IMR-90 (cell line): ENCODE measurements around the gene COL3A1. TPM values are rescaled to one million over a fixed set of nuclear protein-coding genes. Genes with fewer than 3 reads are reported as not detected.
A peak's percentile ranks its signal among the peaks of the same experiment; 100 is the strongest.

Experiments
- ATAC-seq: fragments of 200-7000 bp; cut with Tn5 transposase; 2 replicates; pipeline ENCODE4 v1.9.1; 2020; ENCODE audit warnings: low read depth, mild to moderate bottlenecking, moderate library complexity
- BruUV-seq: library from RNA; stranded (reverse); fragments of 400-500 nt; replicated peaks from 2 replicates; lab custom pipeline; 2021; lab: Mats Ljungman, UMichigan
- CTCF ChIA-PET: fragments of 300-600 bp; formaldehyde crosslinking; extraction: SDS; loops from one replicate; lab custom pipeline; 2021; ENCODE audit warnings: antibody characterized with exemption; lab: Yijun Ruan, JAX
- POLR2A ChIA-PET: fragments of 300-600 bp; sonication (Branson Sonifier 250); formaldehyde crosslinking; loops from one replicate; lab custom pipeline; 2022; ENCODE audit warnings: antibody characterized with exemption; ENCODE audit not compliant: unreplicated experiment; lab: Charles Lee
- DNase-seq: peaks from one replicate; pipeline ENCODE4 v3.0.0; 2013
- H2AFZ ChIP-seq: replicated peaks from 2 replicates; pipeline ENCODE3; 2013; ENCODE audit warnings: low read length, mild to moderate bottlenecking; ENCODE audit not compliant: poor library complexity
- H2AK5ac ChIP-seq: 2 replicates; pipeline ENCODE4 v1.6.1; 2013; ENCODE audit warnings: low read depth, low read length, inconsistent platforms
- H2AK9ac ChIP-seq: replicated peaks from 2 replicates; pipeline ENCODE3; 2013; ENCODE audit warnings: mild to moderate bottlenecking, low read depth, low read length, moderate library complexity; ENCODE audit not compliant: poor library complexity
- H2BK120ac ChIP-seq: 2 replicates; pipeline ENCODE4 v1.6.1; 2013; ENCODE audit warnings: low read depth, low read length, inconsistent platforms
- H2BK15ac ChIP-seq: 3 replicates; pipeline ENCODE4 v1.6.1; 2013; ENCODE audit warnings: low read depth, low read length, inconsistent platforms
- H2BK20ac ChIP-seq: 2 replicates; pipeline ENCODE4 v1.6.1; 2013; ENCODE audit warnings: low read depth, mild to moderate bottlenecking, inconsistent platforms, low read length, moderate library complexity
- H2BK5ac ChIP-seq: 2 replicates; pipeline ENCODE4 v1.6.1; 2013; ENCODE audit warnings: mild to moderate bottlenecking, low read depth, low read length, inconsistent platforms; ENCODE audit not compliant: poor library complexity, severe bottlenecking
- H3K14ac ChIP-seq: replicated peaks from 2 replicates; pipeline ENCODE4 v1.6.1; 2013; ENCODE audit warnings: low read depth, low read length, inconsistent platforms
- H3K18ac ChIP-seq: 2 replicates; pipeline ENCODE4 v1.6.1; 2013; ENCODE audit warnings: low read depth, low read length, control low read depth
- H3K23ac ChIP-seq: 2 replicates; pipeline ENCODE4 v1.6.1; 2013; ENCODE audit warnings: low read depth, low read length, inconsistent platforms
- H3K27ac ChIP-seq: 2 replicates; pipeline ENCODE4 v1.5.1; 2013; ENCODE audit warnings: mild to moderate bottlenecking, control low read depth, low read length; ENCODE audit not compliant: insufficient read depth
- H3K27me3 ChIP-seq: 2 replicates; pipeline ENCODE4 v1.6.1; 2013; ENCODE audit warnings: low read length; ENCODE audit not compliant: control insufficient read depth, insufficient read depth
- H3K36me3 ChIP-seq: 2 replicates; pipeline ENCODE4 v1.6.1; 2013; ENCODE audit warnings: low read length, mixed read lengths; ENCODE audit not compliant: control insufficient read depth, insufficient read depth
- H3K4ac ChIP-seq: 2 replicates; pipeline ENCODE4 v1.6.1; 2013; ENCODE audit warnings: low read depth, low read length, inconsistent platforms
- H3K4me1 ChIP-seq: 2 replicates; pipeline ENCODE4 v1.6.1; 2013; ENCODE audit warnings: low read length, mixed read lengths; ENCODE audit not compliant: control insufficient read depth, insufficient read depth
- H3K4me2 ChIP-seq: 2 replicates; pipeline ENCODE4 v1.6.1; 2013; ENCODE audit warnings: low read depth, mild to moderate bottlenecking, control low read depth, low read length, moderate library complexity
- H3K4me3 ChIP-seq: 2 replicates; pipeline ENCODE4 v1.5.1; 2013; ENCODE audit warnings: low read depth, mild to moderate bottlenecking, control low read depth, low read length, moderate library complexity; ENCODE audit not compliant: insufficient read depth
- H3K56ac ChIP-seq: 2 replicates; pipeline ENCODE4 v1.6.1; 2013; ENCODE audit warnings: low read length, inconsistent platforms; ENCODE audit not compliant: insufficient read depth; ENCODE audit errors: extremely low read depth
- H3K79me1 ChIP-seq, 2 experiments: 2 replicates each; pipeline ENCODE4 v1.6.1; 2013; ENCODE audit warnings: low read length in 2 of 2, inconsistent platforms in 1 of 2, low read depth in 1 of 2
- H3K9ac ChIP-seq: 2 replicates; pipeline ENCODE4 v1.6.1; 2013; ENCODE audit warnings: low read depth, low read length, control low read depth
- H3K9me1 ChIP-seq: 2 replicates; pipeline ENCODE4 v1.6.1; 2013; ENCODE audit warnings: low read length, inconsistent platforms; ENCODE audit not compliant: insufficient read depth
- H3K9me3 ChIP-seq: 2 replicates; pipeline ENCODE4 v1.6.1; 2013; ENCODE audit warnings: low read length; ENCODE audit not compliant: control insufficient read depth, insufficient read depth
- H4K20me1 ChIP-seq: 2 replicates; pipeline ENCODE4 v1.6.1; 2013; ENCODE audit warnings: low read length, inconsistent platforms; ENCODE audit not compliant: insufficient read depth
- H4K5ac ChIP-seq: 2 replicates; pipeline ENCODE4 v1.6.1; 2013; ENCODE audit warnings: mild to moderate bottlenecking, low read depth, low read length, control low read depth
- H4K8ac ChIP-seq, 2 experiments: 2 replicates each; pipeline ENCODE4 v1.6.1; 2013; ENCODE audit warnings: low read depth in 2 of 2, low read length in 2 of 2, control low read depth in 1 of 2, inconsistent platforms in 1 of 2
- H4K91ac ChIP-seq: 2 replicates; pipeline ENCODE4 v1.6.1; 2013; ENCODE audit warnings: low read depth, low read length, inconsistent platforms; ENCODE audit not compliant: insufficient read depth
- CEBPB ChIP-seq: IDR thresholded peaks from 2 replicates; pipeline ENCODE4 v1.6.1; 2012; ENCODE audit warnings: low read depth, low read length, improper control_type of control experiment
- CHD1 ChIP-seq: IDR thresholded peaks from 2 replicates; pipeline ENCODE4 v1.6.1; 2012; ENCODE audit warnings: low read depth, low read length, improper control_type of control experiment
- MAFK ChIP-seq: IDR thresholded peaks from 2 replicates; pipeline ENCODE4 v1.6.1; 2012; ENCODE audit warnings: low read depth, low read length, improper control_type of control experiment
- NFE2L2 ChIP-seq: fragments of 150-350 bp; IDR thresholded peaks from 2 replicates; pipeline ENCODE4 v1.6.1; 2016; ENCODE audit warnings: low read depth, mild to moderate bottlenecking, low read length
- POLR2A ChIP-seq: IDR thresholded peaks from 2 replicates; pipeline ENCODE4 v1.6.1; 2012; ENCODE audit warnings: mild to moderate bottlenecking, low read depth, low read length
- RCOR1 ChIP-seq: IDR thresholded peaks from 2 replicates; pipeline ENCODE4 v1.6.1; 2012; ENCODE audit warnings: mild to moderate bottlenecking, low read length, improper control_type of control experiment; ENCODE audit not compliant: insufficient replicate concordance
- USF2 ChIP-seq: fragments of 150-350 bp; IDR thresholded peaks from 2 replicates; pipeline ENCODE4 v1.6.1; 2017; ENCODE audit warnings: mild to moderate bottlenecking, antibody characterized with exemption, low read length, low read depth
- WGBS, 2 experiments: methylation state at CpG; one replicate each; pipeline versions ENCODE4 v1.1.5 to v1.1.7; 2013; ENCODE audit warnings: missing lambda C conversion rate in 2 of 2; ENCODE audit not compliant: insufficient read length in 1 of 2; ENCODE audit errors: extremely low coverage in 2 of 2; 5-methylcytosine and 5-hydroxymethylcytosine counted together
- dilution Hi-C: fragments of 300-500 bp; cut with HindIII; formaldehyde crosslinking; loops from one replicate; pipeline ENCODE4 v1.14.3; 2018; ENCODE audit warnings: low sequenced_read_pairs; ENCODE audit not compliant: unreplicated experiment
- in situ Hi-C: fragments of 300-500 bp; cut with MboI; formaldehyde crosslinking; loops from 3 replicates; pipeline ENCODE4 v1.14.3; 2019; ENCODE audit warnings: low sequenced_read_pairs, inconsistent platforms, mixed read lengths
- intact Hi-C: fragments of 100-400 bp; cut with micrococcal nuclease; formaldehyde crosslinking; loops from 2 replicates; pipeline ENCODE4 v1.10.0; 2022
- polyA plus RNA-seq, 3 experiments: library from polyadenylated mRNA; depleted of rRNA; stranded (reverse); fragments of >200 nt; gene quantifications; 2 replicates each; pipeline ENCODE4 v1.2.3, GENCODE V29; 2012; ENCODE audit warnings: low replicate concordance in 1 of 3
- total RNA-seq: library from RNA; depleted of rRNA; stranded (reverse); fragments of >200 nt; gene quantifications from 2 replicates; pipeline ENCODE4 v1.2.3, GENCODE V29; 2012

Gene COL3A1
- total and polyA plus RNA-seq, 2 of the 4 experiments (the other 2 are of a cell fraction), result 402 to 408 TPM

- peak overlapping the region; percentile 70 for H2BK5ac ChIP-seq
- no peak overlapping the region for H3K4me2 ChIP-seq
- no peaks in the 10 kb centered on the region for H4K20me1 ChIP-seq
- no peak overlapping the region for H3K4me3 ChIP-seq
- H3K9me1 ChIP-seq, result no peaks in the 10 kb centered on the region; the same call in 1 of the 2 replicates
- peak overlapping the region; percentile 0; the same call in 1 of the 2 replicates for H3K4ac ChIP-seq
- peak overlapping the region; percentile 48 for H4K91ac ChIP-seq
- in situ Hi-C loops, result loop anchor here (10.0 kb wide), 1 partner anchor 187 kb away; no protein-coding TSS in a partner anchor
- no peak for TF ChIP-seq MAFK
- TF ChIP-seq USF2, result no peak
- TF ChIP-seq RCOR1, result no peak
- no peak for TF ChIP-seq POLR2A
- no peak for TF ChIP-seq CEBPB
- no peak for TF ChIP-seq NFE2L2
- TF ChIP-seq CHD1, result no peak
- no peaks in the 10 kb centered on the region for H3K9me3 ChIP-seq
- WGBS, 2 experiments, result no CpG with 5 or more reads among the region's 1 CpG
- peak overlapping the region in 1 of 2 experiments; percentile 49; a peak in 2 of 4 replicates for H4K8ac ChIP-seq
- no peaks in the 10 kb centered on the region for H3K36me3 ChIP-seq
- peak overlapping the region; percentile 1 for H2BK120ac ChIP-seq
- H2AK5ac ChIP-seq, result peak overlapping the region; percentile 0; the same call in 1 of the 2 replicates
- peaks cover 7% of the 10 kb centered on the region for H3K4me1 ChIP-seq
- no peak for DNase-seq
- CTCF ChIA-PET, result no interaction called here
- H3K18ac ChIP-seq, result peak overlapping the region; percentile 59
- H3K14ac ChIP-seq, result peak overlapping the region; percentile 63
- no peak for ATAC-seq
- H2BK20ac ChIP-seq, result peak overlapping the region; percentile 2
- H4K5ac ChIP-seq, result peak overlapping the region; percentile 61; the same call in 1 of the 2 replicates
- H3K56ac ChIP-seq, result no peak overlapping the region
- no peak overlapping the region for H2AK9ac ChIP-seq
- no peak overlapping the region for H2AFZ ChIP-seq
- H2BK15ac ChIP-seq, result peak overlapping the region; percentile 81; the same call in 2 of the 3 replicates
- H3K79me1 ChIP-seq, result peaks cover 3 to 4% of the 10 kb centered on the region in 2 experiments; a peak in 2 of 4 replicates
- no peak overlapping the region for H3K9ac ChIP-seq
- POLR2A ChIA-PET, result no interaction called here
- H3K23ac ChIP-seq, result peak overlapping the region; percentile 61; the same call in 1 of the 2 replicates
- dilution Hi-C loops, result no loop called here
- intact Hi-C loops, result loop anchor here (2.0 to 10.0 kb wide), 3 partner anchors 119 to 677 kb away; partner anchors contain the start of gene GULP1
- peak overlapping the region; percentile 26; the same call in 1 of the 2 replicates for H3K27ac ChIP-seq
- H3K27me3 ChIP-seq, result no peaks in the 10 kb centered on the region
- BruUV-seq, result no TSS peak
These were observed 2.7 kb upstream of the COL3A1 start for GRCh38 chr2:188971432-188971861.
